ENCODE data around the gene CYP26B1.

GRCh38 chr2:72150861-72151356, 3.2 kb upstream of the CYP26B1 start:
- TF ChIP-seq CTCF (conservative IDR thresholded peaks at IDR 0.05; ENCODE audit: low read depth, low read length) (no peak), EZH2 (IDR thresholded peaks at IDR 0.05; ENCODE audit: borderline replicate concordance, low read depth, low read length, poor library complexity, severe bottlenecking) (no peak)
